Activated T-cell treated with anti-CD3 and anti-CD28 coated beads for 1 hour (primary cell): ENCODE results near the gene CRISPLD2.

Source experiments
- DNase-seq: peaks from one replicate; pipeline ENCODE4 v3.0.0-alpha.2; 2020; ENCODE audit warnings: low read depth

Gene CRISPLD2

GRCh38 chr16:84885342-84885910, 65.6 kb downstream of the CRISPLD2 start:
- DNase-seq, result no peak

- no peak for DNase-seq
These were observed 66.8 kb downstream of the CRISPLD2 start for GRCh38 chr16:84886497-84887090.

GRCh38 chr16:84887207-84887606, 67.4 kb downstream of the CRISPLD2 start:
- no peak for DNase-seq

GRCh38 chr16:84888450-84888849, 68.7 kb downstream of the CRISPLD2 start:
- DNase-seq, result no peak

- no peak for DNase-seq
These were observed 69.3 kb downstream of the CRISPLD2 start for GRCh38 chr16:84889066-84889465.

- no peak for DNase-seq
These were observed 70.6 kb downstream of the CRISPLD2 start for GRCh38 chr16:84890427-84890826.

- no peak for DNase-seq
These were observed 71.5 kb downstream of the CRISPLD2 start for GRCh38 chr16:84891149-84891795.

GRCh38 chr16:84892097-84892496, 72.3 kb downstream of the CRISPLD2 start:
- DNase-seq, result no peak

- DNase-seq, result no peak
These were observed 73.7 kb downstream of the CRISPLD2 start for GRCh38 chr16:84893467-84893848.

- no peak for DNase-seq
These were observed 74.2 kb downstream of the CRISPLD2 start for GRCh38 chr16:84893849-84894599.

- no peak for DNase-seq
These were observed 75.2 kb downstream of the CRISPLD2 start for GRCh38 chr16:84895016-84895415.

GRCh38 chr16:84896847-84897246, 77.1 kb downstream of the CRISPLD2 start:
- no peak for DNase-seq

- DNase-seq, result no peak
These were observed 78.2 kb downstream of the CRISPLD2 start for GRCh38 chr16:84897911-84898377.

GRCh38 chr16:84898447-84898846, 78.7 kb downstream of the CRISPLD2 start:
- DNase-seq, result no peak

GRCh38 chr16:84899414-84899813, 79.6 kb downstream of the CRISPLD2 start:
- no peak for DNase-seq

GRCh38 chr16:84905965-84906460, 86.2 kb downstream of the CRISPLD2 start:
- DNase-seq, result no peak

- DNase-seq, result no peak
These were observed 87.3 kb downstream of the CRISPLD2 start for GRCh38 chr16:84907051-84907450.

- DNase-seq, result no peak
These were observed 87.8 kb downstream of the CRISPLD2 start for GRCh38 chr16:84907575-84907974.

GRCh38 chr16:84909476-84910085, 89.8 kb downstream of the CRISPLD2 start:
- DNase-seq, result no peak

GRCh38 chr16:84911486-84912216, 91.9 kb downstream of the CRISPLD2 start:
- no peak for DNase-seq

- DNase-seq, result no peak
These were observed 93.5 kb downstream of the CRISPLD2 start for GRCh38 chr16:84913315-84913714.

GRCh38 chr16:84914273-84914672, 94.5 kb downstream of the CRISPLD2 start:
- DNase-seq, result no peak
